B cell (primary cell): ENCODE measurements around the gene LRRC4C. TPM values are rescaled to one million over a fixed set of nuclear protein-coding genes. Genes with fewer than 3 reads are reported as not detected.

Source experiments
- ATAC-seq: fragments of 200-7000 bp; cut with Tn5 transposase; one replicate; pipeline ENCODE4 v1.10.0; 2021; ENCODE audit warnings: low read depth, mild to moderate bottlenecking, moderate number of reproducible peaks, moderate library complexity
- CTCF ChIA-PET: fragments of 350-600 bp; sonication (Branson Sonifier 250); formaldehyde crosslinking; loops from one replicate; lab custom pipeline; 2021; ENCODE audit warnings: antibody characterized with exemption, inconsistent platforms; lab: Charles Lee
- POLR2A ChIA-PET: fragments of 350-600 bp; sonication (Branson Sonifier 250); formaldehyde crosslinking; loops from one replicate; lab custom pipeline; 2021; ENCODE audit warnings: antibody characterized with exemption; lab: Charles Lee
- DNase-seq: peaks from one replicate; pipeline ENCODE4 v3.0.0; 2013
- H2AFZ ChIP-seq: 2 replicates; pipeline ENCODE4 v1.6.1; 2012; ENCODE audit warnings: mild to moderate bottlenecking, low read depth, low read length; ENCODE audit not compliant: insufficient read depth, poor library complexity, severe bottlenecking
- H3K27ac ChIP-seq, 2 donors: 1 replicate in 1 of 2; 2 replicates in 1 of 2; pipeline ENCODE4 v1.5.1; 2012 to 2013; ENCODE audit warnings: low read length in 2 of 2, mild to moderate bottlenecking in 2 of 2, moderate library complexity in 1 of 2
- H3K27me3 ChIP-seq, 4 experiments: fragments of 200-600 bp in 1 of 4; sonication (generic) in 1 of 4; replicated peaks in 1 of 4; 1 replicate in 2 of 4; 2 replicates in 2 of 4; pipeline versions ENCODE4 v1.6.1 to v1.7.0; 2013 to 2016; ENCODE audit warnings: low read length in 3 of 4, mild to moderate bottlenecking in 2 of 4, mixed read lengths in 1 of 4, moderate library complexity in 1 of 4; ENCODE audit not compliant: insufficient read depth in 4 of 4, control insufficient read depth in 3 of 4; ENCODE audit errors: control extremely low read depth in 1 of 4
- H3K36me3 ChIP-seq, 2 experiments: replicated peaks in 1 of 2; 1 replicate in 1 of 2; 2 replicates in 1 of 2; pipeline versions ENCODE4 v1.6.1 to v1.7.1; 2013; ENCODE audit warnings: low read length in 1 of 2; ENCODE audit not compliant: insufficient read depth in 2 of 2, control insufficient read depth in 1 of 2; ENCODE audit errors: control extremely low read depth in 1 of 2, extremely low read depth in 1 of 2
- H3K4me1 ChIP-seq, 2 donors: fragments of 200-600 bp in 1 of 2; sonication (generic) in 1 of 2; 1 replicate in 1 of 2; 2 replicates in 1 of 2; pipeline versions ENCODE4 v1.5.1 to v1.6.1; 2013 to 2017; ENCODE audit warnings: low read length in 2 of 2; ENCODE audit not compliant: control insufficient read depth in 2 of 2, insufficient read depth in 2 of 2
- H3K4me2 ChIP-seq: replicated peaks from 2 replicates; pipeline ENCODE3; 2012; ENCODE audit warnings: mild to moderate bottlenecking, low read depth, low read length; ENCODE audit not compliant: poor library complexity, severe bottlenecking
- H3K4me3 ChIP-seq, 5 experiments: fragments of 200-600 bp in 1 of 5; sonication (generic) in 1 of 5; 1 replicate in 3 of 5; 2 replicates in 2 of 5; pipeline versions ENCODE4 v1.5.1 to v1.7.0; 2011 to 2016; ENCODE audit warnings: low read length in 4 of 5, mild to moderate bottlenecking in 4 of 5, low read depth in 2 of 5, control low read depth in 1 of 5, moderate library complexity in 1 of 5; ENCODE audit not compliant: insufficient read depth in 1 of 5; ENCODE audit errors: control extremely low read depth in 1 of 5, extremely low read depth in 1 of 5
- H3K79me2 ChIP-seq: fragments of 200-600 bp; sonication (generic); one replicate; pipeline ENCODE4 v1.6.0; 2016; ENCODE audit warnings: low read length; ENCODE audit not compliant: control insufficient read depth, insufficient read depth
- H3K9ac ChIP-seq: fragments of 200-600 bp; sonication (generic); 2 replicates; pipeline ENCODE4 v1.6.1; 2017; ENCODE audit warnings: mild to moderate bottlenecking, low read length, moderate library complexity
- H3K9me3 ChIP-seq, 3 donors: one replicate each; pipeline versions ENCODE4 v1.6.1 to v1.7.1; 2013; ENCODE audit warnings: low read length in 2 of 3; ENCODE audit not compliant: control insufficient read depth in 2 of 3, insufficient read depth in 1 of 3; ENCODE audit errors: control extremely low read depth in 1 of 3
- H4K20me1 ChIP-seq: 2 replicates; pipeline ENCODE4 v1.6.0; 2012; ENCODE audit warnings: mild to moderate bottlenecking, low read length; ENCODE audit not compliant: insufficient read depth, control insufficient read depth, poor library complexity, severe bottlenecking
- H3K27ac Mint-ChIP-seq: one replicate; pipeline ENCODE4 v1.8.0; 2021; ENCODE audit warnings: mixed read lengths
- H3K27me3 Mint-ChIP-seq: one replicate; pipeline ENCODE4 v1.8.0; 2021; ENCODE audit warnings: mixed read lengths
- H3K4me1 Mint-ChIP-seq: one replicate; pipeline ENCODE4 v1.8.0; 2021; ENCODE audit warnings: mixed read lengths
- H3K4me3 Mint-ChIP-seq: one replicate; pipeline ENCODE4 v1.8.0; 2021; ENCODE audit warnings: mixed read lengths
- H3K9me3 Mint-ChIP-seq: one replicate; pipeline ENCODE4 v1.8.0; 2022; ENCODE audit warnings: mixed read lengths; ENCODE audit not compliant: insufficient read depth
- EZH2 ChIP-seq: IDR thresholded peaks from 2 replicates; pipeline ENCODE4 v1.6.1; 2012; ENCODE audit warnings: borderline replicate concordance, low read depth, mild to moderate bottlenecking, moderate library complexity, low read length; ENCODE audit not compliant: insufficient read depth, poor library complexity, severe bottlenecking
- WGBS: methylation state at CpG from one replicate; pipeline ENCODE4 v1.1.5; 2013; ENCODE audit warnings: missing lambda C conversion rate; ENCODE audit not compliant: insufficient coverage; 5-methylcytosine and 5-hydroxymethylcytosine counted together
- intact Hi-C: fragments of 100-400 bp; cut with micrococcal nuclease; formaldehyde crosslinking; loops from one replicate; pipeline ENCODE4 v1.10.0; 2022
- polyA plus RNA-seq: library from polyadenylated mRNA; depleted of rRNA; stranded (reverse); fragments of >200 nt; gene quantifications from 2 replicates; pipeline ENCODE4 v1.2.3, GENCODE V29; 2012
- total RNA-seq, 2 donors: library from RNA; stranded (reverse); fragments of 120-200 nt in 1 of 2; gene quantifications; 1 replicate in 1 of 2; 2 replicates in 1 of 2; pipeline versions ENCODE4 v1.2.3 to v1.2.4, GENCODE V29; 2013 to 2022
- TF ChIP-seq, protein P1 (sequence below): fragments of 200-600 bp; IDR thresholded peaks from one replicate; pipeline ENCODE4 v1.8.0; 2022; ENCODE audit warnings: antibody characterized with exemption, mild to moderate bottlenecking

LRRC4C gene
- total and polyA plus RNA-seq, 2 donors (not counting 1 experiment from before 2014, with no cell fraction given): 0.57 TPM; not detected in 1

DNA sequence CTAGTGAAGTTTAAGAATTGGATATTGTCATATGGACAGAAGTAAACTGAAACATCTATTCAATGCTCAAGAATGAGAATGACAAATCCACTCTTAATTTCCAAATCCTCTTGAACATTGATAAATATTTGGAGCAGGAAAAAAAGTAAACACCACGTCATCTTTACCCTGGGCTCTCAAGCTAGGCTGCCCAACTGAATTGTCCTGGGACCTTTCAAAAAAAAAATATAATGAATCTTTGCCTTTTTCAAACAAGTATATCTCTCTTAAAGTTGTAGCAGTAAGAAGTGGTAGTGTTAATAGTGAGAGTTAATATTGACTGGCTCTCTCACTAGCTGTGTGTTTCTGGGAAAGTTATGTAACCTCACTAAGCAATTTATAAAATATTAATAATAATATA is 374.3 kb downstream of the LRRC4C start:
- no peaks in the 10 kb centered on the region for H3K4me1 Mint-ChIP-seq
- DNase-seq (no peak), ATAC-seq (no peak)
- no peak overlapping the region for H3K4me3 Mint-ChIP-seq
- intact Hi-C loops: no loop called here
- no peak overlapping the region for H3K4me3 ChIP-seq
- H3K27me3 ChIP-seq: no peaks in the 10 kb centered on the region
- H3K36me3 ChIP-seq: no peaks in the 10 kb centered on the region
- no peak overlapping the region for H3K27ac ChIP-seq
- no peaks in the 10 kb centered on the region for H3K27me3 Mint-ChIP-seq
- no peak overlapping the region for H2AFZ ChIP-seq
- H3K9me3 Mint-ChIP-seq: no peaks in the 10 kb centered on the region
- H3K9ac ChIP-seq: no peak overlapping the region
- H3K4me1 ChIP-seq: no peaks in the 10 kb centered on the region
- ChIA-PET CTCF (no interaction called here), POLR2A (no interaction called here)
- H3K4me2 ChIP-seq: no peak overlapping the region
- H3K79me2 ChIP-seq: no peaks in the 10 kb centered on the region
- no CpG with 5 or more reads among the region's 1 CpG for WGBS
- H3K27ac Mint-ChIP-seq: no peak overlapping the region
- H3K9me3 ChIP-seq: no peaks in the 10 kb centered on the region
- no peaks in the 10 kb centered on the region for H4K20me1 ChIP-seq
- TF ChIP-seq EZH2: no peak
- TF ChIP-seq, protein P1, sequence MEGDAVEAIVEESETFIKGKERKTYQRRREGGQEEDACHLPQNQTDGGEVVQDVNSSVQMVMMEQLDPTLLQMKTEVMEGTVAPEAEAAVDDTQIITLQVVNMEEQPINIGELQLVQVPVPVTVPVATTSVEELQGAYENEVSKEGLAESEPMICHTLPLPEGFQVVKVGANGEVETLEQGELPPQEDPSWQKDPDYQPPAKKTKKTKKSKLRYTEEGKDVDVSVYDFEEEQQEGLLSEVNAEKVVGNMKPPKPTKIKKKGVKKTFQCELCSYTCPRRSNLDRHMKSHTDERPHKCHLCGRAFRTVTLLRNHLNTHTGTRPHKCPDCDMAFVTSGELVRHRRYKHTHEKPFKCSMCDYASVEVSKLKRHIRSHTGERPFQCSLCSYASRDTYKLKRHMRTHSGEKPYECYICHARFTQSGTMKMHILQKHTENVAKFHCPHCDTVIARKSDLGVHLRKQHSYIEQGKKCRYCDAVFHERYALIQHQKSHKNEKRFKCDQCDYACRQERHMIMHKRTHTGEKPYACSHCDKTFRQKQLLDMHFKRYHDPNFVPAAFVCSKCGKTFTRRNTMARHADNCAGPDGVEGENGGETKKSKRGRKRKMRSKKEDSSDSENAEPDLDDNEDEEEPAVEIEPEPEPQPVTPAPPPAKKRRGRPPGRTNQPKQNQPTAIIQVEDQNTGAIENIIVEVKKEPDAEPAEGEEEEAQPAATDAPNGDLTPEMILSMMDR: no peak

DNA sequence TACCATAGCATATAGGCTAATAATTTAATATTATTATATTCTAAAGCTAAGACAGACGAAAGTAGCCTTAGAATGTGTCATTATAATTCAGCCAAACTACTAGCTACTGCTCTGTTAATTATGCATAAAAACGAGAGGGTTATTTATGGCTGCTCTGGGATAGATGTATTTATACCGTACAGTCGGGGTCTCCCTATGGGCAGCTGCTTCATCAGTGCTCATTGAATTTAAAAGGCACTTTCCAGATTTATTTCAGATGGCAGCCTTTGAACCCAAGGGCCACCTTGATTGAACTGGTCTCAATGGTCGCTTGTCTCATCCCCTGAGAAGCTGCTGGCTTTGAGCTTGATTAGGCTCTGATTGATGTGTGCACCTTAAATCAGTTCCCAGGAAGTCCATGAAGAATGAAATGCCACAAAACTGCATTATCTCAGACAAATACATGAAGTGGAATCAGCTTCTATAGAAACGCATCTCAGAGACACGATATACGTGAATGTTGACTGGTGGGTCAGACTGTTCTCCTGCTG is 377.6 kb downstream of the LRRC4C start:
- Histone ChIP-seq H3K4me1 (no peaks in the 10 kb centered on the region), H3K9me3 (peaks cover 0 to 7% (median 0%) of the 10 kb centered on the region in 3 donors), H3K4me2 (no peak overlapping the region), H2AFZ (no peak overlapping the region), H3K36me3 (no peaks in the 10 kb centered on the region), H4K20me1 (no peaks in the 10 kb centered on the region), H3K27me3 (no peaks in the 10 kb centered on the region), H3K4me3 (no peak overlapping the region), H3K27ac (no peak overlapping the region), H3K79me2 (no peaks in the 10 kb centered on the region), H3K9ac (no peak overlapping the region)
- ChIA-PET CTCF (no interaction called here), POLR2A (no interaction called here)
- no peak overlapping the region for H3K27ac Mint-ChIP-seq
- H3K4me3 Mint-ChIP-seq: no peak overlapping the region
- TF ChIP-seq, protein P1: no peak
- no peak for TF ChIP-seq EZH2
- H3K9me3 Mint-ChIP-seq: peaks cover 2% of the 10 kb centered on the region
- DNase-seq: no peak
- ATAC-seq: no peak
- no peaks in the 10 kb centered on the region for H3K27me3 Mint-ChIP-seq
- H3K4me1 Mint-ChIP-seq: no peaks in the 10 kb centered on the region
- 100% methylated on average over 3 of the region's 8 CpGs for WGBS
- intact Hi-C loops: no loop called here
